Neural progenitor cell (in vitro differentiated cells): Measurements from ENCODE around the gene ETHE1. TPM values are rescaled to one million over a fixed set of nuclear protein-coding genes. Genes with fewer than 3 reads are reported as not detected.

Experiments used
- DNase-seq: peaks from one replicate; pipeline ENCODE4 v3.0.0-alpha.2; 2016; ENCODE audit warnings: low spot score
- H2AFZ ChIP-seq: fragments of 200-600 bp; sonication (generic); replicated peaks from 2 replicates; pipeline ENCODE4 v1.6.1; 2016; ENCODE audit warnings: antibody characterized with exemption
- H3F3A ChIP-seq: fragments of 200-600 bp; sonication (generic); 2 replicates; pipeline ENCODE4 v1.6.1; 2016; ENCODE audit warnings: antibody characterized with exemption, low read depth
- H3K27ac ChIP-seq: fragments of 200-600 bp; sonication (generic); 2 replicates; pipeline ENCODE4 v1.5.1; 2016; ENCODE audit warnings: mild to moderate bottlenecking
- H3K27me3 ChIP-seq: fragments of 200-600 bp; sonication (generic); 2 replicates; pipeline ENCODE4 v1.6.1; 2016; ENCODE audit warnings: mild to moderate bottlenecking, moderate library complexity
- H3K36me3 ChIP-seq: fragments of 200-600 bp; sonication (generic); 2 replicates; pipeline ENCODE4 v1.5.1; 2016
- H3K4me1 ChIP-seq: fragments of 200-600 bp; sonication (generic); 2 replicates; pipeline ENCODE4 v1.6.1; 2016; ENCODE audit warnings: mixed run types
- H3K4me2 ChIP-seq: fragments of 200-600 bp; sonication (generic); 2 replicates; pipeline ENCODE4 v1.6.1; 2016
- H3K4me3 ChIP-seq: fragments of 200-600 bp; sonication (generic); 2 replicates; pipeline ENCODE4 v1.5.1; 2016
- H3K79me2 ChIP-seq: fragments of 200-600 bp; sonication (generic); 2 replicates; pipeline ENCODE4 v1.6.1; 2016; ENCODE audit warnings: low read depth
- H3K9ac ChIP-seq: fragments of 200-600 bp; sonication (generic); 2 replicates; pipeline ENCODE4 v1.6.1; 2016
- H3K9me3 ChIP-seq: fragments of 200-600 bp; sonication (generic); 2 replicates; pipeline ENCODE4 v1.5.1; 2016; ENCODE audit warnings: low read depth
- H4K20me1 ChIP-seq: fragments of 200-600 bp; sonication (generic); 2 replicates; pipeline ENCODE4 v1.6.1; 2016; ENCODE audit warnings: low read depth
- H3K27ac Mint-ChIP-seq: 3 replicates; pipeline ENCODE4 v1.8.0; 2021; ENCODE audit warnings: mixed read lengths
- H3K27me3 Mint-ChIP-seq: 2 replicates; pipeline ENCODE4 v1.8.0; 2022; ENCODE audit warnings: low read depth, mild to moderate bottlenecking, inconsistent platforms, moderate library complexity, mixed read lengths; ENCODE audit not compliant: insufficient read depth
- H3K36me3 Mint-ChIP-seq: 3 replicates; pipeline ENCODE4 v1.8.0; 2021; ENCODE audit warnings: mixed read lengths
- H3K4me1 Mint-ChIP-seq: 3 replicates; pipeline ENCODE4 v1.8.0; 2021; ENCODE audit warnings: mixed read lengths
- H3K4me3 Mint-ChIP-seq: 3 replicates; pipeline ENCODE4 v1.8.0; 2021; ENCODE audit warnings: mild to moderate bottlenecking, moderate library complexity, mixed read lengths
- H3K9me3 Mint-ChIP-seq: 3 replicates; pipeline ENCODE4 v1.8.0; 2020; ENCODE audit warnings: mixed read lengths
- EZH2 ChIP-seq: fragments of 200-600 bp; sonication (generic); IDR thresholded peaks from 2 replicates; pipeline ENCODE4 v1.6.1; 2017; ENCODE audit warnings: antibody characterized with exemption, mild to moderate bottlenecking, moderate library complexity
- EZH2phosphoT487 ChIP-seq: fragments of 200-600 bp; sonication (generic); IDR thresholded peaks from 2 replicates; pipeline ENCODE4 v1.6.1; 2017; ENCODE audit warnings: antibody characterized with exemption
- total RNA-seq: library from RNA; depleted of rRNA; stranded (reverse); fragments of >200 nt; gene quantifications from 2 replicates; pipeline ENCODE4 v1.2.3, GENCODE V29; 2015; ENCODE audit warnings: low replicate concordance
- TF ChIP-seq, protein P1 (sequence below): fragments of 200-600 bp; sonication (generic); IDR thresholded peaks from 2 replicates; pipeline ENCODE4 v1.5.1; 2017; ENCODE audit warnings: antibody characterized with exemption, mild to moderate bottlenecking

ETHE1 gene
- total RNA-seq, 1 donor from 2014 or later = 13.6 TPM

DNA sequence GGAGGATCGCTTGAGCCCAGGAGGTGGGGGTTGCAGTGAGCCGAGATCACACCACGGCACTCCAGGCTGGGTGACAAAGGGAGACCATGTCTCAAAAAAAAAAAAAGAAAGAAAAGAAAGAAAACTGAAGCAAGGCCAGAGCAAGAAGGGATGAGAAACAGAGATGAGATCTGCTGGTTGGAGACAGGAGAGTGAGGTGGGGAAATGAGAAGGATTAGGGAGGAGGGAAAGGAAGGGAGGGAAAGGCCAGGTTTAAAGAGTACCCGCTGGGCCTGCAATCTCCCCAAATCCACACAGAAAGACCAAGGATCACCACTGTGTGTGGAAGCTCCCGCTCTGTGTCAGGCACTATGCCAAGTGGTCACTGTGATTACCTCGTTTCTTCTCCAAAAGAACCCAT lies 45.3 kb downstream of the ETHE1 start:
- no peaks in the 10 kb centered on the region for H3K4me1 Mint-ChIP-seq
- H3K27me3 ChIP-seq = no peaks in the 10 kb centered on the region
- H3K27ac Mint-ChIP-seq = no peak overlapping the region
- no peak overlapping the region for H3K4me3 ChIP-seq
- TF ChIP-seq EZH2 (no peak), EZH2phosphoT487 (no peak)
- TF ChIP-seq, protein P1, sequence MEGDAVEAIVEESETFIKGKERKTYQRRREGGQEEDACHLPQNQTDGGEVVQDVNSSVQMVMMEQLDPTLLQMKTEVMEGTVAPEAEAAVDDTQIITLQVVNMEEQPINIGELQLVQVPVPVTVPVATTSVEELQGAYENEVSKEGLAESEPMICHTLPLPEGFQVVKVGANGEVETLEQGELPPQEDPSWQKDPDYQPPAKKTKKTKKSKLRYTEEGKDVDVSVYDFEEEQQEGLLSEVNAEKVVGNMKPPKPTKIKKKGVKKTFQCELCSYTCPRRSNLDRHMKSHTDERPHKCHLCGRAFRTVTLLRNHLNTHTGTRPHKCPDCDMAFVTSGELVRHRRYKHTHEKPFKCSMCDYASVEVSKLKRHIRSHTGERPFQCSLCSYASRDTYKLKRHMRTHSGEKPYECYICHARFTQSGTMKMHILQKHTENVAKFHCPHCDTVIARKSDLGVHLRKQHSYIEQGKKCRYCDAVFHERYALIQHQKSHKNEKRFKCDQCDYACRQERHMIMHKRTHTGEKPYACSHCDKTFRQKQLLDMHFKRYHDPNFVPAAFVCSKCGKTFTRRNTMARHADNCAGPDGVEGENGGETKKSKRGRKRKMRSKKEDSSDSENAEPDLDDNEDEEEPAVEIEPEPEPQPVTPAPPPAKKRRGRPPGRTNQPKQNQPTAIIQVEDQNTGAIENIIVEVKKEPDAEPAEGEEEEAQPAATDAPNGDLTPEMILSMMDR = no peak
- H3K79me2 ChIP-seq = no peaks in the 10 kb centered on the region
- H3K27ac ChIP-seq = no peak overlapping the region
- no peaks in the 10 kb centered on the region for H3K36me3 ChIP-seq
- no peak overlapping the region for H3K9ac ChIP-seq
- no peaks in the 10 kb centered on the region for H3K27me3 Mint-ChIP-seq
- H3F3A ChIP-seq = no peaks in the 10 kb centered on the region
- no peak overlapping the region for H3K4me3 Mint-ChIP-seq
- DNase-seq = no peak
- H2AFZ ChIP-seq = no peak overlapping the region
- H3K4me1 ChIP-seq = no peaks in the 10 kb centered on the region
- H3K36me3 Mint-ChIP-seq = no peaks in the 10 kb centered on the region
- H3K9me3 Mint-ChIP-seq = no peaks in the 10 kb centered on the region
- H3K4me2 ChIP-seq = no peak overlapping the region
- no peaks in the 10 kb centered on the region for H4K20me1 ChIP-seq
- no peaks in the 10 kb centered on the region for H3K9me3 ChIP-seq

DNA sequence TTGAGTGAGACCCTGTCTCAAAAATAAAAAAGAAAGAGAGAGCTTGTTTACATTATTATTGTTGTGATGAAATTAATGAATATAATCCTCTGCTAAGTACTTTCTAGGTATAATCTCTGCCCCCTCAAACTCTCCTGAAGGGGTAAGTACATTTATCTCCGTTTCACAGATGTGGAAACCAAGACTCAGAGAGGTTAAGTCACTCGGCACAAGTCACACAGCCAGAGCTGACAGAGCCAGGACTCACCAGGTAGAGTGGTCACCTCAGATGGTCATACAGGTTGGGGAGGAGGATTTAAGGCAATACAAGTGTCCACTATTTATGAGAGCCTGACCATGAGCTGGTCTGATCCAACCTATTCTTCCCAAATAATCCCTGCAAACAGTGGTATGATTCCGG lies 46.4 kb downstream of the ETHE1 start:
- Histone ChIP-seq H3K4me1 (no peaks in the 10 kb centered on the region), H3K4me2 (no peak overlapping the region), H3K27me3 (no peaks in the 10 kb centered on the region), H4K20me1 (no peaks in the 10 kb centered on the region), H3K27ac (no peak overlapping the region), H3F3A (peaks cover under 1% of the 10 kb centered on the region), H2AFZ (no peak overlapping the region), H3K79me2 (no peaks in the 10 kb centered on the region), H3K9ac (no peak overlapping the region), H3K4me3 (no peak overlapping the region), H3K9me3 (no peaks in the 10 kb centered on the region), H3K36me3 (no peaks in the 10 kb centered on the region)
- Mint-ChIP-seq H3K4me3 (no peak overlapping the region), H3K27me3 (no peaks in the 10 kb centered on the region), H3K36me3 (no peaks in the 10 kb centered on the region), H3K9me3 (no peaks in the 10 kb centered on the region), H3K27ac (no peak overlapping the region), H3K4me1 (peaks cover under 1% of the 10 kb centered on the region)
- DNase-seq = no peak
- TF ChIP-seq, protein P1 = no peak
- TF ChIP-seq EZH2 (no peak), EZH2phosphoT487 (no peak)

DNA sequence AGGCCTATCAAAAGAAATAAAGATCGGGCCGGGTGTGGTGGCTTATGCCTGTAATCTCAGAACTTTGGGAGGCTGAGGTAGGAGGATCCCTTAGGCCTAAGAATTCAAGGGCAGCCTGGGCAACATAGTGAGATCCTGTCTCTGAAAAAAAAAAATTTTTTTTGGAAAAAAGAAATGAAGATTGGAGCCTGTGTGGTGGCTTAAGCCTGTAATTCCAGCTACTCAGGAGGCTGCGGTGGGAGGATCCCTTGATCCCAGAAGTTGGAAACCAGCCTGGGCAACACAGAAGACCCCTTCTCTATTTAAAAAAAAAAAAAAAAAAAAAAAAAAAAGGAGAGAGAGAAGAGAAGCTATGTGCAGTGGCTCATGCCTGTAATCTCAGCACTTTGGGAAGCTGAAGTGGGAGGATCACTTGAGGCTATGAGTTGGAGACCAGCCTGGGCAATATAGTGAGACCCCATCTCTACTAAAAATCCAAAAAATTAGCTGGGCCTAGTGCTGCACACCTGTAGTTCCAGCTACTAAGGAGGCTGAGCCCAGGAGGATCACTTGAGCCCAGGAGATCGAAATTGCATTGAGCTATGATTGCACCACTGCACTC lies 46.9 kb downstream of the ETHE1 start:
- H3K27ac ChIP-seq = no peak overlapping the region
- H3K4me2 ChIP-seq = no peak overlapping the region
- H3K4me1 Mint-ChIP-seq = peaks cover 4% of the 10 kb centered on the region

More for the DNA sequence above, 46.9 kb downstream of the ETHE1 start:
- Histone ChIP-seq H3K4me3 (no peak overlapping the region), H3F3A (peaks cover 3% of the 10 kb centered on the region), H2AFZ (no peak overlapping the region), H3K27me3 (no peaks in the 10 kb centered on the region), H4K20me1 (no peaks in the 10 kb centered on the region), H3K9me3 (no peaks in the 10 kb centered on the region), H3K36me3 (no peaks in the 10 kb centered on the region), H3K79me2 (no peaks in the 10 kb centered on the region), H3K9ac (no peak overlapping the region), H3K4me1 (no peaks in the 10 kb centered on the region)
- Mint-ChIP-seq H3K27me3 (no peaks in the 10 kb centered on the region), H3K4me3 (no peak overlapping the region), H3K27ac (no peak overlapping the region), H3K9me3 (no peaks in the 10 kb centered on the region), H3K36me3 (no peaks in the 10 kb centered on the region)
- DNase-seq = no peak
- TF ChIP-seq, protein P1 = no peak
- TF ChIP-seq EZH2phosphoT487 = no peak
